OCI-LY7 (cell line): ENCODE results near the gene FBN1. TPM values are rescaled to one million over a fixed set of nuclear protein-coding genes. Genes with fewer than 3 reads are reported as not detected.

ENCODE experiments used
- BruUV-seq: library from RNA; stranded (reverse); fragments of 400-500 nt; replicated peaks from 2 replicates; lab custom pipeline; 2021; lab: Mats Ljungman, UMichigan
- CTCF ChIA-PET: fragments of 300-600 bp; sonication (Branson Sonifier 250); formaldehyde crosslinking; loops from one replicate; lab custom pipeline; 2022; ENCODE audit warnings: antibody characterized with exemption; ENCODE audit not compliant: unreplicated experiment; lab: Charles Lee
- POLR2A ChIA-PET: fragments of 300-600 bp; sonication (Branson Sonifier 250); formaldehyde crosslinking; loops from one replicate; lab custom pipeline; 2022; ENCODE audit warnings: antibody characterized with exemption; lab: Charles Lee
- DNase-seq: peaks from one replicate; pipeline ENCODE4 v3.0.0-alpha.2; 2015; ENCODE audit warnings: low spot score
- H2AFZ ChIP-seq: fragments of 200-600 bp; sonication (generic), shearing (Covaris generic); 2 replicates; pipeline ENCODE4 v1.6.1; 2014; ENCODE audit warnings: mild to moderate bottlenecking, antibody characterized with exemption, low read length, moderate library complexity
- H3K27ac ChIP-seq: fragments of 200-600 bp; sonication (generic); 2 replicates; pipeline ENCODE4 v1.5.1; 2014; ENCODE audit warnings: mixed run types, low read depth, mild to moderate bottlenecking, moderate library complexity, low read length, inconsistent platforms; ENCODE audit not compliant: poor library complexity, severe bottlenecking
- H3K36me3 ChIP-seq: fragments of 200-600 bp; sonication (generic); 2 replicates; pipeline ENCODE4 v1.6.1; 2014; ENCODE audit warnings: mild to moderate bottlenecking, antibody characterized with exemption, low read length, moderate library complexity, mixed read lengths; ENCODE audit not compliant: insufficient read depth
- H3K4me1 ChIP-seq: fragments of 200-600 bp; sonication (generic); 2 replicates; pipeline ENCODE4 v1.5.1; 2014; ENCODE audit warnings: mild to moderate bottlenecking, low read length; ENCODE audit not compliant: insufficient read depth, poor library complexity, severe bottlenecking
- H3K4me2 ChIP-seq: fragments of 200-600 bp; sonication (generic); 2 replicates; pipeline ENCODE4 v1.6.1; 2014; ENCODE audit warnings: mild to moderate bottlenecking, low read length
- H3K4me3 ChIP-seq: fragments of 200-600 bp; sonication (generic); 2 replicates; pipeline ENCODE4 v1.5.1; 2014; ENCODE audit warnings: mild to moderate bottlenecking, low read depth, low read length; ENCODE audit not compliant: poor library complexity, severe bottlenecking
- H3K79me2 ChIP-seq: fragments of 200-600 bp; sonication (generic); 2 replicates; pipeline ENCODE4 v1.6.1; 2016; ENCODE audit warnings: low read depth, mild to moderate bottlenecking, low read length, moderate library complexity, mixed read lengths; ENCODE audit not compliant: insufficient read depth
- H3K9me2 ChIP-seq: fragments of 200-600 bp; sonication (generic); 2 replicates; pipeline ENCODE4 v1.6.1; 2016; ENCODE audit warnings: mild to moderate bottlenecking, low read length, mixed read lengths; ENCODE audit not compliant: insufficient read depth
- H3K9me3 ChIP-seq: fragments of 200-600 bp; sonication (generic); 2 replicates; pipeline ENCODE4 v1.6.1; 2014; ENCODE audit warnings: mild to moderate bottlenecking, mixed run types, low read length, mixed read lengths
- H4K20me1 ChIP-seq: fragments of 200-600 bp; sonication (generic); 2 replicates; pipeline ENCODE4 v1.6.1; 2014; ENCODE audit warnings: mild to moderate bottlenecking, antibody characterized with exemption, low read length, moderate library complexity, mixed read lengths; ENCODE audit not compliant: insufficient read depth
- CTCF ChIP-seq: fragments of 200-600 bp; sonication (generic); conservative IDR thresholded peaks from 2 replicates; pipeline ENCODE4 v1.5.1; 2014; ENCODE audit warnings: mild to moderate bottlenecking, antibody characterized with exemption, low read length, moderate library complexity, mixed read lengths
- EZH2phosphoT487 ChIP-seq: fragments of 200-600 bp; sonication (generic); IDR thresholded peaks from 2 replicates; pipeline ENCODE4 v1.6.1; 2018; ENCODE audit warnings: low read depth, borderline replicate concordance, mild to moderate bottlenecking, mixed run types, antibody characterized with exemption, low read length, moderate library complexity, mixed read lengths
- intact Hi-C: fragments of 100-400 bp; cut with micrococcal nuclease; formaldehyde crosslinking; loops from one replicate; pipeline ENCODE4 v1.10.0; 2022; ENCODE audit not compliant: unreplicated experiment
- total RNA-seq, 2 experiments: library from RNA; depleted of rRNA in 1 of 2; stranded (reverse); fragments of >200 nt in 1 of 2; shearing (Covaris generic) in 1 of 2; gene quantifications; 2 replicates each; pipeline ENCODE4 v1.2.3, GENCODE V29; 2014 to 2022

The FBN1 gene
- total RNA-seq, 2 experiments from 2014 or later, result 0.68 to 1.0 TPM

- DNase-seq, result no peak
- H3K79me2 ChIP-seq, result no peaks in the 10 kb centered on the region
- H3K9me3 ChIP-seq, result no peaks in the 10 kb centered on the region
- no peaks in the 10 kb centered on the region for H3K4me1 ChIP-seq
- no peak for TF ChIP-seq CTCF
- TF ChIP-seq EZH2phosphoT487, result no peak
- H3K9me2 ChIP-seq, result no peaks in the 10 kb centered on the region
- no peaks in the 10 kb centered on the region for H4K20me1 ChIP-seq
- intact Hi-C loops, result no loop called here
- no peak overlapping the region for H3K4me3 ChIP-seq
- H2AFZ ChIP-seq, result no peak overlapping the region
- ChIA-PET POLR2A (no interaction called here), CTCF (no interaction called here)
- H3K36me3 ChIP-seq, result no peaks in the 10 kb centered on the region
- no TSS peak for BruUV-seq
- H3K27ac ChIP-seq, result no peak overlapping the region
- no peak overlapping the region for H3K4me2 ChIP-seq
These were observed 278.0 kb downstream of the FBN1 start for GRCh38 chr15:48367483-48367882.

- intact Hi-C loops, result no loop called here
- H3K4me3 ChIP-seq, result no peak overlapping the region
- no peak overlapping the region for H2AFZ ChIP-seq
- no TSS peak for BruUV-seq
- no peaks in the 10 kb centered on the region for H3K9me3 ChIP-seq
- H3K27ac ChIP-seq, result no peak overlapping the region
- no peak for DNase-seq
- H4K20me1 ChIP-seq, result no peaks in the 10 kb centered on the region
- no peaks in the 10 kb centered on the region for H3K4me1 ChIP-seq
- no peaks in the 10 kb centered on the region for H3K79me2 ChIP-seq
- ChIA-PET CTCF (no interaction called here), POLR2A (interaction anchor here (0.6 kb wide), 2 partner anchors 253 to 976 kb away, joined by 3 read pairs; no protein-coding TSS in a partner anchor)
- no peak overlapping the region for H3K4me2 ChIP-seq
- no peaks in the 10 kb centered on the region for H3K9me2 ChIP-seq
- TF ChIP-seq CTCF (no peak), EZH2phosphoT487 (no peak)
- no peaks in the 10 kb centered on the region for H3K36me3 ChIP-seq
These were observed 278.8 kb downstream of the FBN1 start for GRCh38 chr15:48366584-48367312.

GRCh38 chr15:48365575-48365974, 279.9 kb downstream of the FBN1 start:
- no peaks in the 10 kb centered on the region for H3K4me1 ChIP-seq
- no peaks in the 10 kb centered on the region for H3K9me2 ChIP-seq
- H4K20me1 ChIP-seq, result no peaks in the 10 kb centered on the region
- H3K4me2 ChIP-seq, result no peak overlapping the region
- TF ChIP-seq CTCF (no peak), EZH2phosphoT487 (no peak)
- no peak for DNase-seq
- CTCF ChIA-PET, result no interaction called here
- no TSS peak for BruUV-seq
- POLR2A ChIA-PET, result no interaction called here
- intact Hi-C loops, result no loop called here
- H3K36me3 ChIP-seq, result no peaks in the 10 kb centered on the region
- H2AFZ ChIP-seq, result no peak overlapping the region
- no peak overlapping the region for H3K4me3 ChIP-seq
- H3K27ac ChIP-seq, result no peak overlapping the region
- H3K79me2 ChIP-seq, result no peaks in the 10 kb centered on the region
- H3K9me3 ChIP-seq, result no peaks in the 10 kb centered on the region
